ENCODE results near the gene TFF3.

DNA sequence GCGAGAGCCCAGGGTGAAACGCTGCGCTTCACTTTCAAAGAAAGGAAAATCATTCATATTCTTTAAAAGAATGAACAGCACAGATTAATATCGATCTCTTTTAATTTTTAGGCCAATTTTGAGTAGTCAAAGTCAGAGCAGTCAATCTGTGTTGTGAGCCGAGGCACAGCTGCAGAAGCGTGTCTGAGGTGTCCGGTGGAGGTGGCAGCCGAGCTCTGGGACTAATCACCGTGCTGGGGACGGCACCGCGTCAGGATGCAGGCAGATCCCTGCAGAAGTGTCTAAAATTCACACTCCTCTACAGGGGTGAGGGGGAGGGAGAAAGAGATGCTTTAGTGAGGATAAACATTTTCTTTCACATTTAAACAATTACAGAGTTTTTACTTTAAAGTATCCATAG, 47.0 kb upstream of the TFF3 start:
- TF ChIP-seq EZH2 (IDR thresholded peaks at IDR 0.05) (no peak), POLR2AphosphoS5 (IDR thresholded peaks at IDR 0.05; ENCODE audit: borderline replicate concordance, low read depth, low read length) (no peak), FOXP2 (optimal IDR thresholded peaks at IDR 0.05; ENCODE audit: control extremely low read depth, extremely low read length, insufficient read depth) (no peak)

Data from SK-N-MC (cell line).